ENCODE measurements around the gene ZNF124. TPM values are rescaled to one million over a fixed set of nuclear protein-coding genes. Genes with fewer than 3 reads are reported as not detected.

The ZNF124 gene
- total and polyA plus RNA-seq, 2 of the 13 experiments (the other 11 are each of a cell fraction or from before 2014, with no cell fraction given): 9.7 to 134 TPM

GRCh38 chr1:247111700-247112478 is 59.9 kb downstream of the ZNF124 start (continued):
- TF ChIP-seq, protein P1, sequence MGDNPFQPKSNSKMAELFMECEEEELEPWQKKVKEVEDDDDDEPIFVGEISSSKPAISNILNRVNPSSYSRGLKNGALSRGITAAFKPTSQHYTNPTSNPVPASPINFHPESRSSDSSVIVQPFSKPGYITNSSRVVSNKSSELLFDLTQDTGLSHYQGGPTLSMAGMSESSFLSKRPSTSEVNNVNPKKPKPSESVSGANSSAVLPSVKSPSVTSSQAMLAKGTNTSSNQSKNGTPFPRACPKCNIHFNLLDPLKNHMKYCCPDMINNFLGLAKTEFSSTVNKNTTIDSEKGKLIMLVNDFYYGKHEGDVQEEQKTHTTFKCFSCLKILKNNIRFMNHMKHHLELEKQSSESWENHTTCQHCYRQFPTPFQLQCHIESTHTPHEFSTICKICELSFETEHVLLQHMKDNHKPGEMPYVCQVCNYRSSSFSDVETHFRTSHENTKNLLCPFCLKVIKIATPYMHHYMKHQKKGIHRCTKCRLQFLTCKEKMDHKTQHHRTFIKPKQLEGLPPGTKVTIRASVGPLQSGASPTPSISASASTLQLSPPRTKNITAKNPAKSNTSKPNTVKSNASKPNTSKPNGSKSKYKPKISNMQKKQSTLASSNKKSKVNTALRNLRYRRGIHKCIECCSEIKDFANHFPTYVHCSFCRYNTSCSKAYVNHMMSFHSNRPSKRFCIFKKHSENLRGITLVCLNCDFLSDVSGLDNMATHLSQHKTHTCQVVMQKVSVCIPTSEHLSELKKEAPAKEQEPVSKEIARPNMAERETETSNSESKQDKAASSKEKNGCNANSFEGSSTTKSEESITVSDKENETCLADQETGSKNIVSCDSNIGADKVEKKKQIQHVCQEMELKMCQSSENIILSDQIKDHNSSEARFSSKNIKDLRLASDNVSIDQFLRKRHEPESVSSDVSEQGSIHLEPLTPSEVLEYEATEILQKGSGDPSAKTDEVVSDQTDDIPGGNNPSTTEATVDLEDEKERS (CRISPR knock-in tag; IDR thresholded peaks at IDR 0.05): no peak
- TF ChIP-seq CHCHD3 (CRISPR knock-in tag; IDR thresholded peaks at IDR 0.05): no peak
- TF ChIP-seq PRDM10 (CRISPR knock-in tag; IDR thresholded peaks at IDR 0.05; ENCODE audit: low read depth): no peak; the same call in 1 of the 2 replicates
- TF ChIP-seq FOXK2 (IDR thresholded peaks at IDR 0.05): no peak
- TF ChIP-seq MAFK (conservative IDR thresholded peaks at IDR 0.05 in 1 of 2, IDR thresholded peaks at IDR 0.05 in 1 of 2; ENCODE audit: low read length in 2 of 2): no peak
- TF ChIP-seq, protein P2, sequence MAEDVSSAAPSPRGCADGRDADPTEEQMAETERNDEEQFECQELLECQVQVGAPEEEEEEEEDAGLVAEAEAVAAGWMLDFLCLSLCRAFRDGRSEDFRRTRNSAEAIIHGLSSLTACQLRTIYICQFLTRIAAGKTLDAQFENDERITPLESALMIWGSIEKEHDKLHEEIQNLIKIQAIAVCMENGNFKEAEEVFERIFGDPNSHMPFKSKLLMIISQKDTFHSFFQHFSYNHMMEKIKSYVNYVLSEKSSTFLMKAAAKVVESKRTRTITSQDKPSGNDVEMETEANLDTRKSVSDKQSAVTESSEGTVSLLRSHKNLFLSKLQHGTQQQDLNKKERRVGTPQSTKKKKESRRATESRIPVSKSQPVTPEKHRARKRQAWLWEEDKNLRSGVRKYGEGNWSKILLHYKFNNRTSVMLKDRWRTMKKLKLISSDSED (CRISPR knock-in tag; IDR thresholded peaks at IDR 0.05): peak; percentile 52; the same call in 1 of the 2 replicates
- TF ChIP-seq ZNF678 (CRISPR knock-in tag; IDR thresholded peaks at IDR 0.05): 0 out of 2 replicates have a peak, but pooled peaks have one; percentile 43
- no peak; the same call in none of the 2 replicates for TF ChIP-seq ZSCAN21 (CRISPR knock-in tag; IDR thresholded peaks at IDR 0.05; ENCODE audit: borderline replicate concordance)
- TF ChIP-seq PRDM4 (CRISPR knock-in tag; IDR thresholded peaks at IDR 0.05; ENCODE audit: borderline replicate concordance): no peak
- peak; percentile 78; the same call in 1 of the 2 replicates for TF ChIP-seq REPIN1 (CRISPR knock-in tag; IDR thresholded peaks at IDR 0.05; ENCODE audit: borderline replicate concordance, low read depth)
- TF ChIP-seq MED13 (CRISPR knock-in tag; IDR thresholded peaks at IDR 0.05): no peak
- TF ChIP-seq ZNF776 (CRISPR knock-in tag; IDR thresholded peaks at IDR 0.05): peak; percentile 88
- TF ChIP-seq LRRFIP1 (CRISPR knock-in tag; conservative IDR thresholded peaks at IDR 0.05): no peak

All from HepG2 (cell line).